Activated T-helper 1 cell treated with anti-CD3 and anti-CD28 coated beads, Interleukin-12 subunit alpha, Interleukin-12 subunit beta, Interleukin-2, Interleukin-4 antibody, amounts not matched to agents 30 ng/mL and 10 ng/mL and 1 ng/mL, durations not matched to agents 14 hours and 24 hours and 36 hours (primary cell): ENCODE measurements around the gene MMP25. TPM values are rescaled to one million over a fixed set of nuclear protein-coding genes. Genes with fewer than 3 reads are reported as not detected.
A peak's percentile ranks its signal among the peaks of the same experiment; 100 is the strongest.

Source experiments
- DNase-seq: peaks from one replicate; pipeline ENCODE4 v3.0.0; 2021; ENCODE audit warnings: low spot score
- H3K27ac Mint-ChIP-seq: one replicate; pipeline ENCODE4 v1.8.0; 2021; ENCODE audit warnings: mild to moderate bottlenecking, mixed read lengths
- H3K27me3 Mint-ChIP-seq: one replicate; pipeline ENCODE4 v1.8.0; 2022; ENCODE audit warnings: mild to moderate bottlenecking, moderate library complexity, mixed read lengths; ENCODE audit not compliant: insufficient read depth
- H3K36me3 Mint-ChIP-seq: one replicate; pipeline ENCODE4 v1.8.0; 2021; ENCODE audit warnings: low read depth, mixed read lengths
- H3K4me1 Mint-ChIP-seq: one replicate; pipeline ENCODE4 v1.8.0; 2021; ENCODE audit warnings: low read depth, mixed read lengths
- H3K4me3 Mint-ChIP-seq: one replicate; pipeline ENCODE4 v1.8.0; 2021; ENCODE audit warnings: mild to moderate bottlenecking, moderate library complexity, mixed read lengths
- H3K9me3 Mint-ChIP-seq: one replicate; pipeline ENCODE4 v1.8.0; 2021; ENCODE audit warnings: mixed read lengths
- intact Hi-C: fragments of 100-400 bp; cut with micrococcal nuclease; formaldehyde crosslinking; loops from one replicate; pipeline ENCODE4 v1.15.1; 2024
- total RNA-seq: library from RNA; stranded (reverse); gene quantifications from 2 replicates; pipeline ENCODE4 v1.2.3, GENCODE V29; 2022

MMP25 gene
- total RNA-seq, 1 donor from 2014 or later = 12.8 TPM

GRCh38 chr16:3056336-3057180 is 10.2 kb downstream of the MMP25 start:
- Mint-ChIP-seq H3K9me3 (no peaks in the 10 kb centered on the region), H3K27ac (peak overlapping the region; percentile 88), H3K27me3 (no peaks in the 10 kb centered on the region), H3K36me3 (peaks cover 33% of the 10 kb centered on the region), H3K4me3 (peak overlapping the region; percentile 90), H3K4me1 (peaks cover 64% of the 10 kb centered on the region)
- DNase-seq = no peak
- intact Hi-C loops = no loop called here

DNA sequence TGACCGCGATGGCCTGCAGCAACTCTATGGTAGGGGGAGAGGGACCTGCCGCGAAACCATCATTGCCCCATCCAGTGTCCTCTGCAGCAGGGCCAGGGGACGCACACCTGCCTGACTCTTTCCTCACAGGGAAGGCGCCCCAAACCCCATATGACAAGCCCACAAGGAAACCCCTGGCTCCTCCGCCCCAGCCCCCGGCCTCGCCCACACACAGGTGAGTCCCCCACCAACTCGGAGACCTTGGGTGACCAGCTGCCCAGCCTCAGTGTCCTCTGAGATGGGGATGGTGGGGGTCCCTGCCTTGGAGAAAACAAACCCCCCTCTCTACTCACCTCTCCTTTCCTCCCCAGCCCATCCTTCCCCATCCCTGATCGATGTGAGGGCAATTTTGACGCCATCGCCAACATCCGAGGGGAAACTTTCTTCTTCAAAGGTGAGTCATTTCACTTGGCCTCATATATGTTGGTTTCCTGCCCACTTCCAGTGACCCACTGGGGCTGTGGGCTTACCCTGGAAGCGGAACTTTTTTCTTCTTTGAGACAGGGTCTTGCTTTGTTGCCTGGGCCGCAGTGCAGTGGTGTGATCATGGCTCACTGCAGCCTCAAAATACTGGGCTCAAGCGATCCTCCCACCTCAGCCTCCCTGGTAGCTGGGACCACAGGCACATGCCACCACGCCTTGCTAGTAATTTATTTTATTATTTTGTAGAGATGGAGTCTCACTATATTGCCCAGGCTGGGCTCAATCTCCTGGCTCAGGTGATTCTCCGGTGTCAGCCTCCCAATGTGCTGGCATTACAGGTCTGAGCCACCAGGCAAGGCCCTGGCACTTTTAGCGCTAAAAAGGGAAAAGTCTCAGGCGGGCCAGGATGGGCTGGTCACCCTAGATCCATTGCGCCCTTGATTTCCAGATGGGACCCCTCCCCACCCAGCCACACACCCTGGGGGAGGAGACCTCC is 11.1 kb downstream of the MMP25 start:
- DNase-seq = no peak
- H3K4me3 Mint-ChIP-seq = peak overlapping the region; percentile 90
- intact Hi-C loops = loop anchor here (2.0 kb wide), 2 partner anchors 17 to 43 kb away; no protein-coding TSS in a partner anchor

DNA sequence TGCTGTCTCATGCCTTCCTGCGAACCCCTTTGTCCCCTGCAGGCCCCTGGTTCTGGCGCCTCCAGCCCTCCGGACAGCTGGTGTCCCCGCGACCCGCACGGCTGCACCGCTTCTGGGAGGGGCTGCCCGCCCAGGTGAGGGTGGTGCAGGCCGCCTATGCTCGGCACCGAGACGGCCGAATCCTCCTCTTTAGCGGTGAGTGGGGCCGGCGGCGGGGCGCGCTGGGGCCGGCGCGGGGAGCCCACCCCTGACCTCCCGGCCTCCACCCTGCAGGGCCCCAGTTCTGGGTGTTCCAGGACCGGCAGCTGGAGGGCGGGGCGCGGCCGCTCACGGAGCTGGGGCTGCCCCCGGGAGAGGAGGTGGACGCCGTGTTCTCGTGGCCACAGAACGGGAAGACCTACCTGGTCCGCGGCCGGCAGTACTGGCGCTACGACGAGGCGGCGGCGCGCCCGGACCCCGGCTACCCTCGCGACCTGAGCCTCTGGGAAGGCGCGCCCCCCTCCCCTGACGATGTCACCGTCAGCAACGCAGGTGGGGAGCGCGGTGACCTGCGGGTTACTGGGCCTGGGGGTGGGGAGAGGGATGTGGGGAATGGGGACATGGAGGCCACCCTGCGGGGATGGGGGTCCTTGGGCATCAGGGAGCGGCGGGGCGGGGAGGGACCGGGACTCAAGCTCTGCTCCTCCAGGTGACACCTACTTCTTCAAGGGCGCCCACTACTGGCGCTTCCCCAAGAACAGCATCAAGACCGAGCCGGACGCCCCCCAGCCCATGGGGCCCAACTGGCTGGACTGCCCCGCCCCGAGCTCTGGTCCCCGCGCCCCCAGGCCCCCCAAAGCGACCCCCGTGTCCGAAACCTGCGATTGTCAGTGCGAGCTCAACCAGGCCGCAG is 12.0 kb downstream of the MMP25 start:
- H3K4me3 Mint-ChIP-seq = peak overlapping the region; percentile 90
- peaks cover 7% of the 10 kb centered on the region for H3K9me3 Mint-ChIP-seq
- H3K27ac Mint-ChIP-seq = peak overlapping the region; percentile 88
- peaks cover 2% of the 10 kb centered on the region for H3K27me3 Mint-ChIP-seq
- H3K36me3 Mint-ChIP-seq = peaks cover 31% of the 10 kb centered on the region
- peaks cover 61% of the 10 kb centered on the region for H3K4me1 Mint-ChIP-seq
- DNase-seq = no peak
- intact Hi-C loops = loop anchor here (1.0 to 2.0 kb wide), 7 partner anchors 16 to 108 kb away; no protein-coding TSS in a partner anchor

More for the DNA sequence above, 11.1 kb downstream of the MMP25 start:
- H3K36me3 Mint-ChIP-seq = peaks cover 30% of the 10 kb centered on the region
- H3K4me1 Mint-ChIP-seq = peaks cover 55% of the 10 kb centered on the region
- H3K9me3 Mint-ChIP-seq = peaks cover under 1% of the 10 kb centered on the region
- peak overlapping the region; percentile 88 for H3K27ac Mint-ChIP-seq
- no peaks in the 10 kb centered on the region for H3K27me3 Mint-ChIP-seq

DNA sequence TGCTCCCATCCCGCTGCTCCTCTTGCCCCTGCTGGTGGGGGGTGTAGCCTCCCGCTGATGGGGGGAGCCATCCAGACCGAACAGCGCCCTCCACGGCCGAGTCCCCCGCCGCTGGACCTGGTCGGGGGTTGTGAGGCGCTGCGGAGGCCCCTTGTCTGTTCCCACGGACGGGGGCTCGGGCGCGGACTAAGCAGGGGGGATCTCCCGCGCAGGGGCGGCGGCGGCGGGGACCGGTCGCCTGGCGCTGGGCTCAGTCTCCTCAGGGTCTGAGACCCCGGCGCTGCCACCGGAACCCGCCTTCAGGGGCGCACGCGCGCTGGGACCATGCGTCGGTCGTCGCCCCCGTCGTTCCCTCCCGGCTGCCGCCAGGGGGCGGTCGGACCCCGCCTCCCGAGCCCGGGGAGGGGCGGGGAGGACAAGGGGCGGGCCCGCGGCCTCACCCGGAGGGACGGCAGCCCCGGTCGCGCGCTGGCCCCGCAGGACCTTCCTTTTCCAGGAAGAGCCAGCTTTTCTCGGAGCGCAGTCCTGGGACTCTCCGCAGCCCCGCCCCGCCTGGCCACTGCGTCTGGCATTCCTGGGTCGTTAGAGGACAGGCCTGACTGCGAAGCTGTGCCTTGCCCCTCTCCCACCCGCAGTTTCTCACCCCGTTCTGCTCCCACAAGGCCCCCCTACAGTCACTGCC is 12.8 kb downstream of the MMP25 start:
- intact Hi-C loops = loop anchor here (1.0 to 2.0 kb wide), 7 partner anchors 16 to 107 kb away; no protein-coding TSS in a partner anchor
- Mint-ChIP-seq H3K4me1 (peaks cover 59% of the 10 kb centered on the region), H3K4me3 (peak overlapping the region; percentile 90), H3K27ac (peak overlapping the region; percentile 93), H3K36me3 (peaks cover 25% of the 10 kb centered on the region), H3K27me3 (peaks cover 2% of the 10 kb centered on the region), H3K9me3 (peaks cover 7% of the 10 kb centered on the region)
- peak; percentile 88 for DNase-seq

DNA sequence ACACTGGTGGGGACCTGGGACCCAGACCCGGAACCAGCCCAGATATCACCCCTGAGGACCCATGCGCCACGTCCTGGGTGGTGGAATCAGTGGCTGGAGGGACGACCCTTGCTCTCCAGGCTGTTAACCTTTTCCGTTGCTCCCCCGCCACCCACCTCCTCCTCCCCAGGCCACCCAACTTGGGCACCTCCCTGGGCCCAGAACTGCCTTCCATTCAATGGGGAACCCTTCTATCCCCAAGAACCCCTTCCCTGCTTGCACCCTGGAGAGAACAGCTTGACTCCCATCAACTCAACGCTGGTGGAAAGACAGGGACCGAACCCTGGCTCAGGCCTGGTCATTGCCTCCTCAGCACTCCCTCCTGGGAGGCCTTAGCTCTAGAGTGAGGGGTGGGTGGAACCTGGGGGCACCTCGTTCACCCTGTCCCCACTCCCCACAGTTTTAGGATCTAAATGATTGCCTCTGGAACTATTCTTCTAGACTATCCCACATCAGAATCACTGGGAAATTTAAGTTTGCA is 13.4 kb downstream of the MMP25 start:
- Mint-ChIP-seq H3K27ac (peak overlapping the region; percentile 93), H3K36me3 (peaks cover 24% of the 10 kb centered on the region), H3K4me1 (peaks cover 58% of the 10 kb centered on the region), H3K9me3 (peaks cover 7% of the 10 kb centered on the region), H3K4me3 (peak overlapping the region; percentile 89), H3K27me3 (peaks cover 2% of the 10 kb centered on the region)
- DNase-seq = no peak
- intact Hi-C loops = loop anchor here (1.0 to 2.0 kb wide), 7 partner anchors 15 to 107 kb away; no protein-coding TSS in a partner anchor

DNA sequence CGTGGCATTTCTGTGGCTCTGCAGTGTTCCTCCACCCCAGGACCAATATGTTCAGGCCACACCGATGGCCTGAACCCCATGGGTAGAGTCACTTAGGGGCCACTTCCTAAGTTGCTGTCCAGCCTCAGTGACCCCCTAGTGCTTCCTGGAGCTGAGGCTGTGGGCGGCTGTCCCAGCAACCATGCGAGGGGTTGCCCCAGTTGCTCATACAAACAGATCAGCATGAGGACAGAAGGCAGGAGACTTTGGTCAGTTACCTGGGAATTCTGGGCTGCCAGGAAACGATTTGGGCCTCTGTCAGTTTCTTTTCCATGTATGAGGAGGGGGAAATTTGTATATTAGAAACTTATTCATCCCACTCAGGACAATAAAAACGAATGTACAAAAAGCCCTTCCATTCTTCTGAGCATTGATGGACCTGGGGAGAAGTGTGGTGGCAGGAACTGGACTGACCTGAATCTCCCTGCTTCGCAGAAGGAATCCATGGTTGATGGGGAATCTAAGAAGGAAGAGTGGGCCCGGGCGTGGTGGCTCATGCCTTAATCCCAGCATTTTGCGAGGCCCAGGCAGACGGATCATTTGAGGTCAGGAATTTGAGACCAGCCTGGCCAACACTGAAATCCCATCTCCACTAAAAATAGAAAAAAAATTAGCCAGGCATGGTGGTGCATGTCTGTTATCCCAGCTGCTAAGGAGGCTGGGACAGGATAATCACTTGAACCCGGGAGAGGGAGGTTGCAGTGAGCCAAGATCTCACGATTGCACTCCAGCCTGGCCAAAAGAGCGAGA is 14.2 kb downstream of the MMP25 start:
- no peak for DNase-seq
- Mint-ChIP-seq H3K9me3 (peaks cover 7% of the 10 kb centered on the region), H3K4me3 (peak overlapping the region; percentile 89), H3K27ac (peak overlapping the region; percentile 93), H3K36me3 (peaks cover 21% of the 10 kb centered on the region), H3K4me1 (peaks cover 51% of the 10 kb centered on the region), H3K27me3 (peaks cover 2% of the 10 kb centered on the region)
- intact Hi-C loops = no loop called here

- H3K4me1 Mint-ChIP-seq = peaks cover 40% of the 10 kb centered on the region
- H3K36me3 Mint-ChIP-seq = peaks cover 30% of the 10 kb centered on the region
- H3K9me3 Mint-ChIP-seq = peaks cover 7% of the 10 kb centered on the region
These were observed 16.2 kb downstream of the MMP25 start for GRCh38 chr16:3062553-3062952.

GRCh38 chr16:3063625-3064386 is 17.4 kb downstream of the MMP25 start:
- Mint-ChIP-seq H3K36me3 (peaks cover 42% of the 10 kb centered on the region), H3K27me3 (peaks cover 2% of the 10 kb centered on the region), H3K9me3 (peaks cover 7% of the 10 kb centered on the region), H3K27ac (peak overlapping the region; percentile 94), H3K4me1 (peaks cover 47% of the 10 kb centered on the region), H3K4me3 (peak overlapping the region; percentile 79)
- DNase-seq = no peak
- intact Hi-C loops = no loop called here

More at GRCh38 chr16:3062553-3062952, 16.2 kb downstream of the MMP25 start:
- no peak overlapping the region for H3K27ac Mint-ChIP-seq
- peak overlapping the region; percentile 29 for H3K4me3 Mint-ChIP-seq
- H3K27me3 Mint-ChIP-seq = peaks cover 2% of the 10 kb centered on the region
- intact Hi-C loops = no loop called here
- no peak for DNase-seq

DNA sequence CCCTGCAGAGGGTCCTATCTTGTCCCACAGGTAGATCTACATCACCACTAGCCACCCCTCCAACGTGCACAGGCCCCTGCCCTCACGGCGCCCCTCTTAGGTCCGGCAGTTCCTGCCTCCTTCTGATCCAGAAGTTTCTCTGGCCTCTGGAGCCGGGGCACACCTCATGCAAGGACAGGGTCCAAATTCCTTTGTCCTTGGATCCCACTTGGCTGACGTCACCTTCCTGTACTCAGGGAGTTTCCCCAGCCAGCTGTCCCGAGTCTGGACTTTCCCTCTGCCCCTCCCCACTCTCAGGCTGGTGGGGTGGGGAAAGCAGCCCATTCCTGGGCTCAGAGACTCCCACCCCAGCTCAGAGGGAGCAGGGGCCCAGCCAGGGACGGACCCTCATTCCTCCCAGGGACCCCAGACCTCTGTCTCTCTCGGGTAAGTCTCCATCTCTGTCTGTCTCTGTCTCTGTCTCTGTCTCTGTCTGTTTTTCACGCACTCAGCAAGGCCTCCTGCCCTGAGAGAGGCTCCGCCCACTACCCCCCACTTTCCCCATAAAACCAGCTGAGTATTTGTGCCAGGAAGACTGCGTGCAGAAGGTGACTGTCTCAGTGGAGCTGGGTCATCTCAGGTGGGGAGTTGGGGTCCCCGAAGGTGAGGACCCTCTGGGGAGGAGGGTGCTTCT is 18.8 kb downstream of the MMP25 start, which contains the start of gene IL32:
Gene IL32, plus strand, starts transcription at position 572 of the 673 bp plus-strand sequence. CDS start 172 bp downstream, outside the sequence.
- H3K27ac Mint-ChIP-seq = peak within 1 kb of the TSS; percentile 94
- H3K36me3 Mint-ChIP-seq = peaks cover 48% of the 10 kb centered on the region
- peak; percentile 62 for DNase-seq
- peak within 1 kb of the TSS; percentile 99 for H3K4me3 Mint-ChIP-seq
- peaks cover 50% of the 10 kb centered on the region for H3K4me1 Mint-ChIP-seq
- H3K27me3 Mint-ChIP-seq = peaks cover 2% of the 10 kb centered on the region
- intact Hi-C loops = no loop called here
- H3K9me3 Mint-ChIP-seq = peaks cover 7% of the 10 kb centered on the region
